ENCODE results near the gene MDM1. TPM values are rescaled to one million over a fixed set of nuclear protein-coding genes. Genes with fewer than 3 reads are reported as not detected.

The MDM1 gene
- total RNA-seq, 1 experiment from 2014 or later: 10.6 TPM

DNA sequence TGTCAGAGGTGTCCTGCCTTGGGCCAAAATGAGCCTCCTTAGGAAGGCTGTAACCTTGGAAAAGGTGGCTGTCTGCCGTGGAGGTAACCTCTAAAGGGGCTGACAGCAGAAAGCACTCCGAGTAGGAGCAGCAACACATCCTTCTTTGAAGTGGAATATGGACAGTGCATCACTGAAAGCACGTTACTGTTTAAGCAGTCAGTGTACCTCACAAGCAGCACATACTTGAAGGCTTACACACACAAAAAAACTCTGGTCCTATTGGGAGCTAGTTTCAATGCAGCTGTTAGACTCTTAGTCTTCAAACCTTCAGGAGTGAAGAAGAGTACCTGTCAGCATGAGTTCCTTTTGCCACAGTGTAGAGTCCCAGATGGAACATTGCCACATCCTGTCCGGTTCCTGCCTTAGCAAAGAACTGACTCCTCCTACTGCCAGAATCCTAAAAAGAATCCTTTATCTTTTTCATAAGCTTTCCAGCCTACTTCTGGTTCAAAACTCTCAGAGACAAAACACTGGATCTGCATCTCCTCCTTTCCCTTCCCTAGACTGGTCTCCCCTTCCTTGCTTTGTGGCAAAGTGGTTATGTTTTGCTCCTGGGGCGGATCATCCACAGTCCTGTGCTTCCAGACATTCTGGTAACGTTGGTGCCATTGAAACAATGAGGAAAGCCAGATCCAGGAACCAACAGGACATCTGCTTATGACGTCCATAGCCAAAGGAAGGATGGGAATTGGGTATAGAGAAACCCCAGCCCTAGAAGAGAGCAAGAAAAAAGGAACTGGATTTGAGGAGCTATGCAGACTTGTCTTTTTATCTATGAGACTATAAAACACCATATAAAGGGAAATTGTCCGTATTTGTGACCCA, 8.5 kb upstream of the MDM1 start:
- Histone ChIP-seq H3K23me2 (ENCODE audit: insufficient read length, low read depth, low read length, poor library complexity, severe bottlenecking) (no peaks in the 10 kb centered on the region), H2BK12ac (ENCODE audit: insufficient read length, low read depth, low read length) (no peak overlapping the region), H3K9ac (ENCODE audit: extremely low read depth, insufficient read length, low read length) (no peak overlapping the region), H2BK5ac (ENCODE audit: insufficient read length, low read length) (no peak overlapping the region), H3K4ac (ENCODE audit: low read depth, low read length) (no peak overlapping the region), H3T11ph (ENCODE audit: low read length) (no peak overlapping the region), H3K4me1 (ENCODE audit: insufficient read depth, low read length) (no peaks in the 10 kb centered on the region), H3K56ac (ENCODE audit: insufficient read length, low read depth, low read length) (no peak overlapping the region), H4K91ac (ENCODE audit: insufficient read length, low read depth, low read length) (no peak overlapping the region), H2BK15ac (ENCODE audit: low read depth, low read length) (no peak overlapping the region), H4K20me1 (ENCODE audit: control insufficient read depth, insufficient read depth, insufficient read length) (no peaks in the 10 kb centered on the region), H2AFZ (ENCODE audit: low read length) (no peak overlapping the region), H3K79me2 (ENCODE audit: insufficient read depth, low read length) (no peaks in the 10 kb centered on the region), H3K9me3 (ENCODE audit: control insufficient read depth, low read depth, low read length) (no peaks in the 10 kb centered on the region), H3K27ac (ENCODE audit: insufficient read length, low read depth, low read length) (no peak overlapping the region), H3K4me2 (ENCODE audit: insufficient read depth, insufficient read length, low read length) (no peak overlapping the region), H2BK20ac (ENCODE audit: low read depth, low read length, poor library complexity, severe bottlenecking) (no peak overlapping the region), H2AK5ac (ENCODE audit: insufficient read length, low read length) (no peak overlapping the region), H3K79me1 (ENCODE audit: insufficient read depth, low read depth, low read length, poor library complexity, severe bottlenecking) (no peaks in the 10 kb centered on the region), H4K5ac (ENCODE audit: insufficient read length, low read depth, low read length) (no peak overlapping the region), H4K8ac (replicated peaks; ENCODE audit: insufficient read length, low read depth, low read length) (no peak overlapping the region), H3K23ac (ENCODE audit: insufficient read length, low read depth, low read length) (no peak overlapping the region), H2BK120ac (ENCODE audit: low read depth, low read length, poor library complexity, severe bottlenecking) (no peak overlapping the region), H3K14ac (ENCODE audit: insufficient read depth, low read length) (no peak overlapping the region), H3K18ac (ENCODE audit: insufficient read length, low read depth, low read length) (no peak overlapping the region), H3K27me3 (ENCODE audit: insufficient read depth, low read length) (no peaks in the 10 kb centered on the region)
- no peak overlapping the region for H3K27ac Mint-ChIP-seq
- TF ChIP-seq CTCF (conservative IDR thresholded peaks at IDR 0.05): no peak
- no peak overlapping the region for H3K4me3 Mint-ChIP-seq
- H3K4me1 Mint-ChIP-seq: peaks cover 22 to 23% of the 10 kb centered on the region in 2 experiments
- no peaks in the 10 kb centered on the region for H3K9me3 Mint-ChIP-seq
- no CpG with 5 or more reads among the region's 8 CpGs for WGBS (ENCODE audit: extremely low coverage, insufficient read length, low lambda C conversion rate)
- no peak for DNase-seq
- peaks cover 13% of the 10 kb centered on the region for H3K27me3 Mint-ChIP-seq (ENCODE audit: low read depth)
- no peaks in the 10 kb centered on the region for H3K36me3 Mint-ChIP-seq (ENCODE audit: insufficient read depth in 1 of 3, low read depth in 3 of 3)

Measured in H9 (cell line).